HepG2 (cell line): ENCODE results near the gene IDH3A. TPM values are rescaled to one million over a fixed set of nuclear protein-coding genes. Genes with fewer than 3 reads are reported as not detected.

Experiments
- CHCHD3 ChIP-seq: sonication (generic); formaldehyde crosslinking; IDR thresholded peaks from 2 replicates; pipeline ENCODE4 v1.8.0; 2022; ENCODE audit warnings: mild to moderate bottlenecking, missing genetic modification reagents, moderate library complexity
- FOXA3 ChIP-seq: IDR thresholded peaks from 2 replicates; pipeline ENCODE4 v1.6.1; 2016; ENCODE audit warnings: missing genetic modification reagents, missing compliant biosample characterization
- FOXC1 ChIP-seq: sonication (generic); formaldehyde crosslinking; IDR thresholded peaks from 2 replicates; pipeline ENCODE4 v1.8.0; 2022; ENCODE audit warnings: mild to moderate bottlenecking, missing genetic modification reagents, borderline replicate concordance
- GATA4 ChIP-seq: sonication (generic); IDR thresholded peaks from 2 replicates; pipeline ENCODE4 v1.6.1; 2016; ENCODE audit warnings: antibody characterized with exemption, low read depth, borderline replicate concordance
- MAZ ChIP-seq, 2 experiments: sonication (generic) in 1 of 2; formaldehyde crosslinking in 1 of 2; IDR thresholded peaks; 2 replicates each; pipeline versions ENCODE4 v1.5.0 to v1.6.1; 2012 to 2020; ENCODE audit warnings: low read depth in 2 of 2, mild to moderate bottlenecking in 2 of 2, borderline replicate concordance in 1 of 2, improper control_type of control experiment in 1 of 2, low read length in 1 of 2, missing genetic modification reagents in 1 of 2, moderate library complexity in 1 of 2
- MZF1 ChIP-seq: sonication (generic); formaldehyde crosslinking; IDR thresholded peaks from 2 replicates; pipeline ENCODE4 v1.8.1; 2023; ENCODE audit warnings: mild to moderate bottlenecking, missing genetic modification reagents, borderline replicate concordance
- POLR2AphosphoS2 ChIP-seq: IDR thresholded peaks from 2 replicates; pipeline ENCODE4 v1.6.1; 2011; ENCODE audit warnings: low read depth, low read length, improper control_type of control experiment
- RELA ChIP-seq: sonication (generic); formaldehyde crosslinking; IDR thresholded peaks from 2 replicates; pipeline ENCODE4 v1.4.0; 2020; ENCODE audit warnings: missing genetic modification reagents
- SALL2 ChIP-seq: sonication (generic); formaldehyde crosslinking; IDR thresholded peaks from 2 replicates; pipeline ENCODE4 v1.8.1; 2023; ENCODE audit warnings: mild to moderate bottlenecking, missing genetic modification reagents, inconsistent platforms
- SCMH1 ChIP-seq: sonication (generic); formaldehyde crosslinking; IDR thresholded peaks from 2 replicates; pipeline ENCODE4 v1.9.0; 2021; ENCODE audit warnings: missing genetic modification reagents, mild to moderate bottlenecking, borderline replicate concordance
- TEAD3 ChIP-seq: optimal IDR thresholded peaks from 2 replicates; pipeline ENCODE3; 2016; ENCODE audit warnings: borderline replicate concordance
- XRCC5 ChIP-seq: fragments of 200-400 bp; formaldehyde crosslinking; optimal IDR thresholded peaks from 2 replicates; pipeline ENCODE3; 2017; ENCODE audit warnings: mild to moderate bottlenecking, low read length
- ZBTB1 ChIP-seq: sonication (generic); formaldehyde crosslinking; IDR thresholded peaks from 2 replicates; pipeline ENCODE4 v1.4.0; 2020; ENCODE audit warnings: missing genetic modification reagents, borderline replicate concordance
- ZFP36L1 ChIP-seq: sonication (generic); formaldehyde crosslinking; IDR thresholded peaks from 2 replicates; pipeline ENCODE4 v1.8.0; 2022; ENCODE audit warnings: mild to moderate bottlenecking, missing genetic modification reagents, moderate library complexity
- ZNF30 ChIP-seq: sonication (generic); formaldehyde crosslinking; IDR thresholded peaks from 2 replicates; pipeline ENCODE4 v1.5.0; 2020; ENCODE audit warnings: mild to moderate bottlenecking, missing genetic modification reagents
- ZNF350 ChIP-seq: sonication (generic); formaldehyde crosslinking; IDR thresholded peaks from 2 replicates; pipeline ENCODE4 v1.4.0; 2020; ENCODE audit warnings: mild to moderate bottlenecking, low read depth, missing genetic modification reagents, borderline replicate concordance
- ZNF501 ChIP-seq: sonication (generic); formaldehyde crosslinking; IDR thresholded peaks from 2 replicates; pipeline ENCODE4 v1.5.1; 2020; ENCODE audit warnings: mild to moderate bottlenecking, moderate library complexity, missing genetic modification reagents
- ZNF605 ChIP-seq: sonication (generic); formaldehyde crosslinking; IDR thresholded peaks from 2 replicates; pipeline ENCODE4 v1.8.0; 2022; ENCODE audit warnings: mild to moderate bottlenecking, missing genetic modification reagents
- ZNF704 ChIP-seq: sonication (generic); formaldehyde crosslinking; IDR thresholded peaks from 2 replicates; pipeline ENCODE4 v1.8.1; 2023; ENCODE audit warnings: mild to moderate bottlenecking, inconsistent platforms, moderate library complexity, missing genetic modification reagents, borderline replicate concordance
- ZSCAN31 ChIP-seq: sonication (generic); formaldehyde crosslinking; IDR thresholded peaks from 2 replicates; pipeline ENCODE4 v1.5.0; 2020; ENCODE audit warnings: low read depth, mild to moderate bottlenecking, missing genetic modification reagents
- polyA plus RNA-seq, 8 experiments: library from polyadenylated mRNA; depleted of rRNA in 3 of 8; stranded (reverse) in 7 of 8; unstranded in 1 of 8; fragments of >200 nt; fragmentation: Illumina TruSeq in 4 of 8; extraction: Trizol in 4 of 8; gene quantifications; 2 replicates each; pipeline versions ENCODE4 v1.2.1 to v1.2.3, GENCODE V29; 2011 to 2016; ENCODE audit warnings: low read depth in 4 of 8, missing spikeins in 1 of 8, mixed read lengths in 1 of 8; ENCODE audit not compliant: insufficient read depth in 1 of 8
- total RNA-seq, 5 experiments: library from RNA; depleted of rRNA; stranded (reverse); fragments of >200 nt; fragmentation: Illumina TruSeq; extraction: Trizol; gene quantifications; 2 replicates each; pipeline ENCODE4 v1.2.3, GENCODE V29; 2016; ENCODE audit warnings: low read depth in 1 of 5
- TF ChIP-seq, protein P1 (sequence below): IDR thresholded peaks from 2 replicates; pipeline ENCODE4 v1.6.1; 2016; ENCODE audit warnings: mild to moderate bottlenecking
- TF ChIP-seq, protein P2 (sequence below): fragments of 450-650 bp; IDR thresholded peaks from 2 replicates; pipeline ENCODE4 v1.6.1; 2017; ENCODE audit warnings: mild to moderate bottlenecking
- TF ChIP-seq, protein P3 (sequence below): sonication (generic); formaldehyde crosslinking; IDR thresholded peaks from 2 replicates; pipeline ENCODE4 v1.8.1; 2023; ENCODE audit warnings: mild to moderate bottlenecking, moderate library complexity, missing genetic modification reagents

The IDH3A gene
- total and polyA plus RNA-seq, 2 of the 13 experiments (the other 11 are each of a cell fraction or from before 2014, with no cell fraction given): 40.7 to 50.7 TPM

GRCh38 chr15:78108300-78109084 is 40.7 kb upstream of the IDH3A start (continued):
- 0 out of 2 replicates have a peak, but pooled peaks have one; percentile 41 for TF ChIP-seq ZNF704
- TF ChIP-seq, protein P1, sequence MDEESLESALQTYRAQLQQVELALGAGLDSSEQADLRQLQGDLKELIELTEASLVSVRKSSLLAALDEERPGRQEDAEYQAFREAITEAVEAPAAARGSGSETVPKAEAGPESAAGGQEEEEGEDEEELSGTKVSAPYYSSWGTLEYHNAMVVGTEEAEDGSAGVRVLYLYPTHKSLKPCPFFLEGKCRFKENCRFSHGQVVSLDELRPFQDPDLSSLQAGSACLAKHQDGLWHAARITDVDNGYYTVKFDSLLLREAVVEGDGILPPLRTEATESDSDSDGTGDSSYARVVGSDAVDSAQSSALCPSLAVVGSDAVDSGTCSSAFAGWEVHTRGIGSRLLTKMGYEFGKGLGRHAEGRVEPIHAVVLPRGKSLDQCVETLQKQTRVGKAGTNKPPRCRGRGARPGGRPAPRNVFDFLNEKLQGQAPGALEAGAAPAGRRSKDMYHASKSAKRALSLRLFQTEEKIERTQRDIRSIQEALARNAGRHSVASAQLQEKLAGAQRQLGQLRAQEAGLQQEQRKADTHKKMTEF: no peak
- TF ChIP-seq FOXC1 (CRISPR knock-in tag): no peak
- TF ChIP-seq GATA4: no peak
- 0 out of 2 replicates have a peak, but pooled peaks have one; percentile 42 for TF ChIP-seq ZSCAN31
- no peak for TF ChIP-seq MZF1 (CRISPR knock-in tag)
- no peak for TF ChIP-seq ZFP36L1 (CRISPR knock-in tag)
- TF ChIP-seq ZNF501 (CRISPR knock-in tag): peak; percentile 29; the same call in 1 of the 2 replicates
- TF ChIP-seq SCMH1: no peak
- TF ChIP-seq ZBTB1: no peak
- TF ChIP-seq, protein P2, sequence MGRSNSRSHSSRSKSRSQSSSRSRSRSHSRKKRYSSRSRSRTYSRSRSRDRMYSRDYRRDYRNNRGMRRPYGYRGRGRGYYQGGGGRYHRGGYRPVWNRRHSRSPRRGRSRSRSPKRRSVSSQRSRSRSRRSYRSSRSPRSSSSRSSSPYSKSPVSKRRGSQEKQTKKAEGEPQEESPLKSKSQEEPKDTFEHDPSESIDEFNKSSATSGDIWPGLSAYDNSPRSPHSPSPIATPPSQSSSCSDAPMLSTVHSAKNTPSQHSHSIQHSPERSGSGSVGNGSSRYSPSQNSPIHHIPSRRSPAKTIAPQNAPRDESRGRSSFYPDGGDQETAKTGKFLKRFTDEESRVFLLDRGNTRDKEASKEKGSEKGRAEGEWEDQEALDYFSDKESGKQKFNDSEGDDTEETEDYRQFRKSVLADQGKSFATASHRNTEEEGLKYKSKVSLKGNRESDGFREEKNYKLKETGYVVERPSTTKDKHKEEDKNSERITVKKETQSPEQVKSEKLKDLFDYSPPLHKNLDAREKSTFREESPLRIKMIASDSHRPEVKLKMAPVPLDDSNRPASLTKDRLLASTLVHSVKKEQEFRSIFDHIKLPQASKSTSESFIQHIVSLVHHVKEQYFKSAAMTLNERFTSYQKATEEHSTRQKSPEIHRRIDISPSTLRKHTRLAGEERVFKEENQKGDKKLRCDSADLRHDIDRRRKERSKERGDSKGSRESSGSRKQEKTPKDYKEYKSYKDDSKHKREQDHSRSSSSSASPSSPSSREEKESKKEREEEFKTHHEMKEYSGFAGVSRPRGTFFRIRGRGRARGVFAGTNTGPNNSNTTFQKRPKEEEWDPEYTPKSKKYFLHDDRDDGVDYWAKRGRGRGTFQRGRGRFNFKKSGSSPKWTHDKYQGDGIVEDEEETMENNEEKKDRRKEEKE: no peak
- TF ChIP-seq SALL2 (CRISPR knock-in tag): no peak
- TF ChIP-seq TEAD3 (CRISPR knock-in tag): peak; percentile 38
- peak; percentile 36; the same call in 1 of the 2 replicates for TF ChIP-seq ZNF350
- TF ChIP-seq XRCC5: peak; percentile 90
- no peak for TF ChIP-seq POLR2AphosphoS2
- TF ChIP-seq RELA (CRISPR knock-in tag): no peak
- TF ChIP-seq ZNF30 (CRISPR knock-in tag): no peak
- no peak for TF ChIP-seq ZNF605 (CRISPR knock-in tag)
- no peak for TF ChIP-seq CHCHD3 (CRISPR knock-in tag)
- TF ChIP-seq, protein P3, sequence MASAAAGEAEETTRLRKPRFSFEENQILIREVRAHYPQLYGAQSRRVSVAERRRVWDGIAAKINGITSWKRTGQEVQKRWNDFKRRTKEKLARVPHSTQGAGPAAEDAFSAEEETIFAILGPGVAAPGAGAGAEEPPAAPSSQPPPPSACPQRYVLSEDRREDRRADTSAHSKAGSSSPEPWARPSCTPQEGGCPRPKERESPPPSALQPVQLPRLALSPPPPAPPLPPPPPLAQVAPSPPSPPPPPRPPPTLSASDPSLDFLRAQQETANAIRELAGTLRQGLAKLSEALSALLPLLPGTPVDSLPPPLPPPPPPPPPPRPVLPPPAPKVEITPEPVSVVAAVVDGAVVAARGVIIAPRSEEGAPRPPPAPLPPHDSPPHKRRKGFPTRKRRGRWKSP: no peak
- 0 out of 2 replicates have a peak, but pooled peaks have one; percentile 24 for TF ChIP-seq MAZ (IDR thresholded peaks at IDR 0.05; ENCODE audit: borderline replicate concordance, low read depth, low read length)
- TF ChIP-seq MAZ (CRISPR knock-in tag; IDR thresholded peaks at IDR 0.05; ENCODE audit: low read depth): peak; percentile 52; the same call in 1 of the 2 replicates
- TF ChIP-seq FOXA3 (CRISPR knock-in tag): 0 out of 2 replicates have a peak, but pooled peaks have one; percentile 14
